NCI-H1092 treated with DMSO at 0.1 percent for 48 hours (cell line): ENCODE results near the gene OR2L3.
"Not testable (repeated sequence)": the region's sequence is repeated elsewhere in the genome, so short reads cannot be mapped to it uniquely, and the experiment has no call there.

Experiments
- DNase-seq: peaks from one replicate; lab custom pipeline; 2025; lab: John Stamatoyannopoulos, UW

OR2L3 gene

GRCh38 chr1:248046536-248046935, at the start of gene OR2L3:
OR2L3 (plus strand) TSS chr1:248046836; CDS start chr1:248060682, 13,846 bp downstream.
- DNase-seq, result no peak

- no peak for DNase-seq
These were observed 47.8 kb upstream of the OR2L3 start for GRCh38 chr1:247998811-247999210.

DNA sequence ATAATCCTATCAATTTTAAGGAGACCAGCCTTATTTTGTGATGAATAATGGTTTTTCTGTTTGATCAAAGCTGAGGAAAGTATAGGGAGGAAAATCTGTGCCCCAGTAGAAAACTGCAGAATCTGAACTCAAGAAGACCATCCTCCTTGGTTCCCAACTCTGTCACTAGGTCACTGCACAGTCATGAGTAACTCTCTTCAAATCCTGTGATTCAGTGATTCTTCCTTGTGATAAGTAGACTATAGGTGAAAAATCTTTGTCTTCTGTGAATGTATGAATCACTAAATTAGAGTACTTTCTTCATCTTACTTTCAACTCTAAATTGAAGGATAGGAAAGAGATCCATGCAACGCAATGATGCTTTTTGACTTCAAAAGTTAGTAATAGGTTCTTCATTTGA, 46.5 kb upstream of the OR2L3 start:
- DNase-seq, result no peak

GRCh38 chr1:248007778-248008177, 38.9 kb upstream of the OR2L3 start:
- DNase-seq, result no peak

GRCh38 chr1:248009681-248010080, 37.0 kb upstream of the OR2L3 start:
- no peak for DNase-seq

GRCh38 chr1:248013229-248013710, 33.4 kb upstream of the OR2L3 start, which contains the start of gene OR2L5:
OR2L5 (plus strand) TSS chr1:248013660; CDS start chr1:248021948, 8,288 bp downstream.
- no peak for DNase-seq

- DNase-seq, result no peak
These were observed 30.8 kb upstream of the OR2L3 start for GRCh38 chr1:248015803-248016202.

DNA sequence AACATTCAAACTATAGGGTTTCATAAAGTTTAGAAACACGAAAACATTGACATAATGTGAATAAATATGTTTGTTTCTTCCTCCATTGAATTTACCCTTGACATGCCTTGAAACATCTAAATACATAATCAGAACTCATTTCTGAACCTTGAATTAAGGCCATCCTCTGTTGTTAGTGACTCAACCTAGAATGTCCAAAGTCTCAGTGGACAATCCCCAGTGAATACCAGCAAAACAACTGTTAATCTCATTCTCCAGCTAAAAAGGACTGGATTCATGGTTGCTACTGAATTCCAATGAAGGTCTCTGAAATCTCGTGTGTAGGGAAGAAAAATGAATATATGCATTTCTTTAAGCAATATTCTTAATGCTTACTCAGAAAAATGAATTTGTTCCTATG, 16.9 kb upstream of the OR2L3 start, which contains the start of gene OR2L2:
OR2L2 (plus strand) TSS at position 301 of the 400 bp plus-strand sequence. CDS start 8,198 bp downstream, outside the sequence.
- DNase-seq, result no peak

- DNase-seq, result no peak
These were observed 1.4 kb upstream of the OR2L3 start for GRCh38 chr1:248045209-248045608.

- no peak for DNase-seq
These were observed 372 bp downstream of the OR2L3 start for GRCh38 chr1:248047008-248047407.

DNA sequence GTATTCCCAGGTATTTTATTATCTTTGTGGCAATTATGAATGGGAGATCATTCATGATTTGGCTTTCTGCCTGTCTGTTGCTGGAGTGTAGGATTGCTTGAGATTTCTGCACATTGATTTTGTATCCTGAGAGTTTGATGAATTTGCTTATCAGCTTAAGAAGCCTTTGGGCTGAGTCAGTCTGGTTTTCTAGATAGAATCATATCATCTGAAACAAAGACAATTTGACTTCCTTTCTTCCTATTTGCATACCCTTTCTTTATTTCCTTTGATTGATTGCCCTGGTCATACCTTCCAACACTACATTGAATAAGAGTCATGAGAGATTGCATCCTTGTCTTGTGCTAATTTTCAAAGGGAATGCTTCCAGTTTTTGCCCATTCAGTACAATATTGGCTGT, 8.0 kb downstream of the OR2L3 start:
- no peak for DNase-seq

DNA sequence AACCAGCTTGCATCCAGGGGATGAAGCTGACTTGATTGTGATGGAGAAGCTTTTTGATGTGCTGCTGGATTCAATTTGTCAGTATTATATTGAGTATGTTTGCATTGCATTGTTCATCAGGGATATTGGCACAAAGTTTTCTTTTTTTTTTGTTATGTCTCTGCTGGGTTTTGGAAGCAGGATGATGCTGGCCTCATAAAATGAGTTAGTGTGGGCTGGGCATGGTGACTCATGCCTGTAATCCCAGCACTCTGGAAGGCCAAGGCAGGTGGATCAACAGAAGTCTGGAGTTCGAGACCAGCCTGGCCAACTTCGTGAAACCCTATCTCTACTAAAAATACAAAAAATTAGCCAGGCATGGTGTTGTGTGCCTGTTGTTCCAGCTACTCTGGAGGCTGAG, 8.6 kb downstream of the OR2L3 start:
- DNase-seq, result no peak

- DNase-seq, result no peak
These were observed 18.4 kb downstream of the OR2L3 start for GRCh38 chr1:248065071-248065470.

GRCh38 chr1:248065604-248066003, 19.0 kb downstream of the OR2L3 start:
- DNase-seq, result no peak

DNA sequence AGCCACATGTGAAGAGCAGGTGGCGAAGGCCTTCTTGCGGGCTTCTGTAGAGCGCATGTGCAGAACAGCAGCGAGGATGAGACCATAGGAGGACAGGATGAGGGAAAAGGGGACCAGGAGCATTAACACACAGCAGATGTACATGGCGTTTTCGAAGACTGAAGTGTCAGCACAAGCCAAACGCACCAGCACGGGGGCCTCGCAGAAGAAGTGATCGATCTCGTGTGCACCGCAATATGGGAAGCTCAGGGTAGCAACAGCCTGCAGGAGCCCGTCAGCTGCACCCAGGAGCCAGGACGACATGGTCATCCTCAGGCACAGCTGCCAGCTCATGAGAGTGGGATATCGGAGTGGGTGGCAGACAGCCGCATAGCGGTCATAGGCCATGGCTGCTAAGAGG, 37.2 kb downstream of the OR2L3 start:
- not testable (repeated sequence) for DNase-seq

GRCh38 chr1:248094884-248095283, 48.2 kb downstream of the OR2L3 start, which contains the start of gene OR2L13:
OR2L13 (plus strand) TSS chr1:248095184; CDS start chr1:248099376, 4,192 bp downstream.
- no peak for DNase-seq

DNA sequence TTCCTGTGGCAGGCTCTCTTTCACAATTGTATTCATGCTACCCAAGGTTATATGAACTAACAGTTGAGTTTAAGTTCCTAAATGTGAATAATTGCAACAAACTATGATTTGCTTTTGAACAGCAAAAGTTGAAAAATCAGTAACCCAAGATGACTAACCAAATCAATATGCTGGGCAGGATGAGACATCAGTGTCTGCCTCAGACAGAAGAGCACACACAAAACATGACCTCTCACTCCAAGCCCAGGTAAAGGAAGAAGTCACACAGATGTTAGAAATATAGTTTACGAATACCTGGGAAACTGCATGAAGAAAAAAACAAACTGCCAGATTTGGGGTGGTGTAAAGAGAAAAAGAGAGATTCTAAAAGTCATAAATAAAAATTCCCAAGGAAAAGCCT, 51.9 kb downstream of the OR2L3 start:
- no peak for DNase-seq

GRCh38 chr1:248102847-248103246, 56.2 kb downstream of the OR2L3 start:
- DNase-seq, result no peak

GRCh38 chr1:248111157-248111556, 64.5 kb downstream of the OR2L3 start:
- no peak for DNase-seq
